Measurements from ENCODE around the gene TGFBR3. TPM values are rescaled to one million over a fixed set of nuclear protein-coding genes. Genes with fewer than 3 reads are reported as not detected.

Gene TGFBR3
- total RNA-seq (10 to 100 TPM in 5 of 6 donors, 1 to 10 TPM in 1; 7.3 to 34.8 (median 25.3) TPM), polyA plus RNA-seq (1 to 10 TPM; 6.0 to 9.0 TPM)

GRCh38 chr1:91885716-91886506 lies at the start of gene TGFBR3:
TGFBR3 (minus strand) TSS chr1:91886151; CDS start chr1:91861531, 24,620 bp downstream.
- Histone ChIP-seq H3K4me3 (peak within 1 kb of the TSS; percentile 92 to 99 (median 97)), H3K27ac (peak within 1 kb of the TSS; percentile 80 to 91 (median 90)), H3K9me3 (no peaks in the 10 kb centered on the region), H3K27me3 (no peaks in the 10 kb centered on the region), H3K36me3 (no peaks in the 10 kb centered on the region), H3K4me1 (peaks cover 0 to 10% (median 0%) of the 10 kb centered on the region in 3 donors)
- WGBS, 2 donors = 0% methylated on average over 52 to 92 of the region's 92 CpGs
- intact Hi-C loops (cut with DNase I) = no loop called here
- DNase-seq (peak; percentile 93 to 96 (median 94)), ATAC-seq (peak; percentile 88 to 95 (median 92)), FAIRE-seq (no peak)
- peak; percentile 10 to 54 (median 18) for TF ChIP-seq CTCF (IDR thresholded peaks at IDR 0.05)

- Histone ChIP-seq H3K9me3 (no peaks in the 10 kb centered on the region), H3K4me3 (no peak overlapping the region), H3K36me3 (no peaks in the 10 kb centered on the region), H3K27ac (no peak overlapping the region), H3K4me1 (no peaks in the 10 kb centered on the region), H3K27me3 (no peaks in the 10 kb centered on the region)
- WGBS, 2 donors = 16% methylated on average over 2 of the region's 2 CpGs
- TF ChIP-seq CTCF (IDR thresholded peaks at IDR 0.05) = no peak
- DNase-seq (no peak), FAIRE-seq (no peak), ATAC-seq (no peak)
- intact Hi-C loops (cut with DNase I) = loop anchor here (5.0 to 10.0 kb wide), 3 partner anchors 314 to 417 kb away; no protein-coding TSS in a partner anchor
These were observed 43.3 kb upstream of the TGFBR3 start for GRCh38 chr1:91929250-91929649.

- DNase-seq = no peak
- Histone ChIP-seq H3K36me3 (no peaks in the 10 kb centered on the region), H3K27ac (no peak overlapping the region), H3K4me1 (no peaks in the 10 kb centered on the region), H3K27me3 (no peaks in the 10 kb centered on the region), H3K4me3 (no peak overlapping the region), H3K9me3 (no peaks in the 10 kb centered on the region)
- no peak for TF ChIP-seq CTCF (IDR thresholded peaks at IDR 0.05)
- intact Hi-C loops (cut with DNase I) = loop anchor here (5.0 to 10.0 kb wide), 3 partner anchors 313 to 416 kb away; no protein-coding TSS in a partner anchor
- no peak for FAIRE-seq
- no peak for ATAC-seq
- 84 to 98% methylated on average over 2 of the region's 2 CpGs for WGBS, 2 donors
These were observed 42.1 kb upstream of the TGFBR3 start for GRCh38 chr1:91928026-91928425.

- Histone ChIP-seq H3K4me1 (no peaks in the 10 kb centered on the region), H3K27ac (no peak overlapping the region), H3K9me3 (no peaks in the 10 kb centered on the region), H3K4me3 (no peak overlapping the region), H3K36me3 (no peaks in the 10 kb centered on the region), H3K27me3 (no peaks in the 10 kb centered on the region)
- WGBS, 2 donors = 87 to 88% methylated on average over 4 of the region's 4 CpGs
- no peak for DNase-seq
- intact Hi-C loops (cut with DNase I) = loop anchor here (5.0 to 10.0 kb wide), 3 partner anchors 311 to 414 kb away; no protein-coding TSS in a partner anchor
- FAIRE-seq = no peak
- no peak for TF ChIP-seq CTCF (IDR thresholded peaks at IDR 0.05)
- no peak for ATAC-seq
These were observed 39.9 kb upstream of the TGFBR3 start for GRCh38 chr1:91925644-91926435.

Measured in pancreas (tissue), 10 donors.